ENCODE data around the gene SPACA1. TPM values are rescaled to one million over a fixed set of nuclear protein-coding genes. Genes with fewer than 3 reads are reported as not detected.

The SPACA1 gene
- total RNA-seq, 2 donors from 2014 or later: 4.5 TPM; not detected in 1

DNA sequence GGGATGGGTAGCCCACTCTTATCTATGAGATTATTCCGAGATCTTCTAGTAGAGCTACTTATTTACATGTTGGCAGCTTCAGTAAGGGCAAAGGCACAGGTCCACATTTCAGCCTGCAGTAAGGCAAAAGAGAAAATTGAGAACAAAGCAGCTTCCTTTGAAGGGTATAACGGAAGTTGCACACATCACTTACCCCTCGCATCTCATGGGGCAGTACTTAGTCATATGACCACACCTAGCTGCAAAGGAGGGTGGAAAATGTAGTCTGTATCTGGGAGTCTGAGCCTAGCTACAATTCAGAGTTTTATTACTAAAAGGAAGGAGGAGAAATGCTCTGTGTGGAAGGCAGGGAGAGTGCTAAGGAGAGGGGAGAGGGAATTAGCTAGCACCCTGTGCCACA is 29.7 kb downstream of the SPACA1 start:
- intact Hi-C loops (cut with DNase I): no loop called here
- H3K4me1 ChIP-seq (replicated peaks): no peaks in the 10 kb centered on the region
- no peak overlapping the region for H3K27ac ChIP-seq
- no peak for TF ChIP-seq POLR2A (IDR thresholded peaks at IDR 0.05)
- TF ChIP-seq POLR2AphosphoS5 (IDR thresholded peaks at IDR 0.05): no peak
- TF ChIP-seq, protein P1, sequence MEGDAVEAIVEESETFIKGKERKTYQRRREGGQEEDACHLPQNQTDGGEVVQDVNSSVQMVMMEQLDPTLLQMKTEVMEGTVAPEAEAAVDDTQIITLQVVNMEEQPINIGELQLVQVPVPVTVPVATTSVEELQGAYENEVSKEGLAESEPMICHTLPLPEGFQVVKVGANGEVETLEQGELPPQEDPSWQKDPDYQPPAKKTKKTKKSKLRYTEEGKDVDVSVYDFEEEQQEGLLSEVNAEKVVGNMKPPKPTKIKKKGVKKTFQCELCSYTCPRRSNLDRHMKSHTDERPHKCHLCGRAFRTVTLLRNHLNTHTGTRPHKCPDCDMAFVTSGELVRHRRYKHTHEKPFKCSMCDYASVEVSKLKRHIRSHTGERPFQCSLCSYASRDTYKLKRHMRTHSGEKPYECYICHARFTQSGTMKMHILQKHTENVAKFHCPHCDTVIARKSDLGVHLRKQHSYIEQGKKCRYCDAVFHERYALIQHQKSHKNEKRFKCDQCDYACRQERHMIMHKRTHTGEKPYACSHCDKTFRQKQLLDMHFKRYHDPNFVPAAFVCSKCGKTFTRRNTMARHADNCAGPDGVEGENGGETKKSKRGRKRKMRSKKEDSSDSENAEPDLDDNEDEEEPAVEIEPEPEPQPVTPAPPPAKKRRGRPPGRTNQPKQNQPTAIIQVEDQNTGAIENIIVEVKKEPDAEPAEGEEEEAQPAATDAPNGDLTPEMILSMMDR (IDR thresholded peaks at IDR 0.05): no peak
- H3K4me3 ChIP-seq: no peak overlapping the region
- WGBS: 86% methylated on average over 3 of the region's 3 CpGs
- no peaks in the 10 kb centered on the region for H3K9me3 ChIP-seq
- DNase-seq (ENCODE audit: low spot score): no peak
- no peaks in the 10 kb centered on the region for H3K27me3 ChIP-seq (replicated peaks; ENCODE audit: insufficient read depth)
- no peaks in the 10 kb centered on the region for H3K36me3 ChIP-seq

DNA sequence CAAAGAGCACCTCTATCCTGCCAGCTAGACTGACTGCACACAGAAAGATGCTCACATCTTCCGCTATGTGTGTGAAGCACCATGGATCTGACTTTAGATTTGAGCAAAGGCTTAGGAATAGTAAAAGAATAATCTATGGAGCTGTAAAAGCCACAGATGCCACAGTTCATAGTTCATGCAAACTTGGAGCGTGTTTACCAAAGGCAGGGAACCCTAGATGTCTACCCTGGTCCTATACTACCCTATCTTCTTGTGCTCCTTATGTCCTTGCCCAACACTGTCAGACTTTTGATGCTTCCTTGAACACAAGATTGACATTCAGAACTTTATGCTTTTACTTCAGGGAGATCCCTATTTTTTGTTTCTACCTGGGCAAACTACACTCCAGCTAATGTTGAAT is 39.2 kb downstream of the SPACA1 start:
- Histone ChIP-seq H3K27me3 (replicated peaks; ENCODE audit: insufficient read depth) (no peaks in the 10 kb centered on the region), H3K4me1 (replicated peaks) (no peaks in the 10 kb centered on the region), H3K27ac (no peak overlapping the region), H3K36me3 (no peaks in the 10 kb centered on the region), H3K4me3 (no peak overlapping the region), H3K9me3 (no peaks in the 10 kb centered on the region)
- 100% methylated on average over 2 of the region's 2 CpGs for WGBS
- TF ChIP-seq POLR2A (IDR thresholded peaks at IDR 0.05): no peak
- TF ChIP-seq, protein P1 (IDR thresholded peaks at IDR 0.05): no peak
- no peak for DNase-seq (ENCODE audit: low spot score)
- intact Hi-C loops (cut with DNase I): no loop called here

DNA sequence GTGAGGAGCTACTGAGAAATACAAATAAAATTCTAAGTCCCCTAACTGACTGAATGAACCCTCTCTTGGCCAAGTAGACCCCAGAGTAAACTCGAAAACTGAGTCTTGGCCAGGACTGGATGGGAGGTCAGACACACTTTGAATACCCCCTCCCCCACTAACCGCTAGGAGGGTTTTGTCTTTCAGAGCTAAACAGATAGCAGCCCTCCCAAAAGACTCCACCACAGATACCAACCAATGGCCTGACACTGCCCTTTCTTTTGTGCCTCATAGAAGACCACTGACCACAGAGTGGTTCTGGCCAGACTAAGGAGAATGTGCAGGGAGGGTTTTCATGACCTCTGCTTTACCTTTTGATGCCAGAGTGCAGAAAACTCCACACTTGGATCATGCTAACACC is 42.1 kb downstream of the SPACA1 start:
- H3K4me3 ChIP-seq: no peak overlapping the region
- H3K27me3 ChIP-seq (replicated peaks; ENCODE audit: insufficient read depth): no peaks in the 10 kb centered on the region
- TF ChIP-seq, protein P1 (IDR thresholded peaks at IDR 0.05): no peak
- TF ChIP-seq POLR2AphosphoS5 (IDR thresholded peaks at IDR 0.05) (no peak), POLR2A (IDR thresholded peaks at IDR 0.05) (no peak)
- no peak overlapping the region for H3K27ac ChIP-seq
- DNase-seq (ENCODE audit: low spot score): no peak
- no peaks in the 10 kb centered on the region for H3K36me3 ChIP-seq
- no peaks in the 10 kb centered on the region for H3K4me1 ChIP-seq (replicated peaks)
- WGBS: 53% methylated on average over 2 of the region's 2 CpGs
- intact Hi-C loops (cut with DNase I): no loop called here
- H3K9me3 ChIP-seq: no peaks in the 10 kb centered on the region

DNA sequence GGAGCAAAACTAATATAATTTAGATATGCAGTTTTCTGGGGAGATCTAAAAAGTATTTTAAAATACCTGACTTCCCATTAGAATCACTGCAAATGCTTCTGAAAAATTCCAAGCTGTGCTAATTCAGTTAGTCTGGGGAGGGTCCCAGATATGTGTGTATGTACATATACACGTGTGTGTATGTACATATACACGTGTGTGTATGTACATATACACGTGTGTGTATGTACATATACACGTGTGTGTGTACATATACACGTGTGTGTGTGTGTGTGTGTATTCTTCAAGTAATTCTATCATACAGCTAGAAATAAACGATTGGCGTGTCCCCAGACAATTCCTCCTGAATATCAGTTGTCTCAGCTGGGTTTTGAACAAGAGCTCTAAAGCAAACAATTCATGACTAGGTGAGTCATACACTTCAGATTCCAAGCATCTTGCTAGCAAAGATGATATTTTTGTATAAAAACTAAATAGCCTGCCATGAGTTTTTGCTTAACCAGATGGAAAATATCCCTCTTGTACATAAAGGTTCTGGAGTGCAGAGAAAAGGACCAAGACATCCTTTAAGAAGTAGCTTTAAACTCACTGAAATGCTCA is 58.2 kb downstream of the SPACA1 start:
- H3K27ac ChIP-seq: no peak overlapping the region
- no peak for DNase-seq (ENCODE audit: low spot score)
- no peaks in the 10 kb centered on the region for H3K27me3 ChIP-seq (replicated peaks; ENCODE audit: insufficient read depth)
- no peaks in the 10 kb centered on the region for H3K9me3 ChIP-seq
- TF ChIP-seq, protein P1 (IDR thresholded peaks at IDR 0.05): no peak
- TF ChIP-seq POLR2AphosphoS5 (IDR thresholded peaks at IDR 0.05) (no peak), POLR2A (IDR thresholded peaks at IDR 0.05) (no peak)
- intact Hi-C loops (cut with DNase I): no loop called here
- H3K4me3 ChIP-seq: no peak overlapping the region
- no peaks in the 10 kb centered on the region for H3K36me3 ChIP-seq
- 76% methylated on average over 7 of the region's 7 CpGs for WGBS
- H3K4me1 ChIP-seq (replicated peaks): no peaks in the 10 kb centered on the region

DNA sequence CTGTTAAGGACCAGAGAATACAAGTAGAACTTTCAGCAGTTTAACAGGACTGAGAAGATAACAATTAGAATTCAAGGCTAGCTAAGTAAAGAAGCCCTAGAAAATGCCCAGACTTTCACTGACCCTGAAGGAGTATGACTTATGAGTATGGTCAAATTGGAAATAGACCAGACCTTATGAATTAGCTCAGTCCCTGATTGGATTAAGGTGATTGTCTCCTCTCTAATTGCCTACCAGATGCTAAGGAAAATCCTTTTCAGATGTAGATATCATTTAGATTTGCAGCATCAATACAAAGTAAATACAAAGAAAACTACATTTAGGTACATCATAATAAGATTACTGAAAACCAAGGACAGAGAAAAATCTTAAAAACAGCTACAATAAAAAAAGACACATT is 59.6 kb downstream of the SPACA1 start:
- Histone ChIP-seq H3K27me3 (replicated peaks; ENCODE audit: insufficient read depth) (no peaks in the 10 kb centered on the region), H3K36me3 (no peaks in the 10 kb centered on the region), H3K27ac (no peak overlapping the region), H3K9me3 (no peaks in the 10 kb centered on the region), H3K4me3 (no peak overlapping the region), H3K4me1 (replicated peaks) (no peaks in the 10 kb centered on the region)
- intact Hi-C loops (cut with DNase I): no loop called here
- DNase-seq (ENCODE audit: low spot score): no peak
- TF ChIP-seq, protein P1 (IDR thresholded peaks at IDR 0.05): no peak
- no peak for TF ChIP-seq POLR2A (IDR thresholded peaks at IDR 0.05)
- TF ChIP-seq POLR2AphosphoS5 (IDR thresholded peaks at IDR 0.05): no peak
